Loucy (cell line): Measurements from ENCODE around the gene CRTC1.

Experiments
- H2AFZ ChIP-seq: fragments of 200-600 bp; sonication (generic); 2 replicates; pipeline ENCODE4 v1.6.0; 2016; ENCODE audit warnings: antibody characterized with exemption, mild to moderate bottlenecking, low read length, moderate library complexity
- H3F3A ChIP-seq: fragments of 200-600 bp; 2 replicates; pipeline ENCODE4 v1.6.0; 2016; ENCODE audit warnings: antibody characterized with exemption, low read depth, mild to moderate bottlenecking
- H3K27me3 ChIP-seq: fragments of 200-600 bp; sonication (generic); 2 replicates; pipeline ENCODE4 v1.6.1; 2014; ENCODE audit warnings: low read length, mild to moderate bottlenecking; ENCODE audit not compliant: insufficient read depth, poor library complexity, severe bottlenecking
- H3K36me3 ChIP-seq: fragments of 200-600 bp; sonication (generic); 2 replicates; pipeline ENCODE4 v1.6.1; 2016; ENCODE audit warnings: low read length; ENCODE audit not compliant: insufficient read depth
- H3K4me1 ChIP-seq: fragments of 200-600 bp; sonication (generic); 2 replicates; pipeline ENCODE4 v1.5.1; 2014; ENCODE audit warnings: low read length, mild to moderate bottlenecking; ENCODE audit not compliant: insufficient read depth, poor library complexity, severe bottlenecking
- H3K4me2 ChIP-seq: fragments of 200-600 bp; sonication (generic); 2 replicates; pipeline ENCODE4 v1.6.0; 2014; ENCODE audit warnings: antibody characterized with exemption, low read length, low read depth, mild to moderate bottlenecking; ENCODE audit not compliant: poor library complexity, severe bottlenecking
- H3K4me3 ChIP-seq: fragments of 200-600 bp; sonication (generic); 2 replicates; pipeline ENCODE4 v1.5.1; 2014; ENCODE audit warnings: low read length, mild to moderate bottlenecking, mixed read lengths; ENCODE audit not compliant: poor library complexity, severe bottlenecking
- H3K79me2 ChIP-seq: fragments of 200-600 bp; sonication (generic); 2 replicates; pipeline ENCODE4 v1.6.1; 2014; ENCODE audit warnings: low read length; ENCODE audit not compliant: insufficient read depth
- H3K9ac ChIP-seq: fragments of 200-600 bp; sonication (generic); 2 replicates; pipeline ENCODE4 v1.6.0; 2014; ENCODE audit warnings: mild to moderate bottlenecking, low read depth, low read length, moderate library complexity; ENCODE audit not compliant: poor library complexity, severe bottlenecking
- H3K9me2 ChIP-seq: fragments of 200-600 bp; sonication (generic); replicated peaks from 2 replicates; pipeline ENCODE4 v1.6.1; 2016; ENCODE audit warnings: low read depth, low read length, mixed read lengths
- H3K9me3 ChIP-seq: fragments of 200-600 bp; sonication (generic); 2 replicates; pipeline ENCODE4 v1.6.1; 2014; ENCODE audit warnings: mild to moderate bottlenecking, antibody characterized with exemption, low read length, low read depth; ENCODE audit not compliant: insufficient read depth
- H4K20me1 ChIP-seq: fragments of 200-600 bp; sonication (generic); 2 replicates; pipeline ENCODE4 v1.6.0; 2014; ENCODE audit warnings: antibody characterized with exemption, low read length, mild to moderate bottlenecking; ENCODE audit not compliant: insufficient read depth, poor library complexity, severe bottlenecking
- EZH2phosphoT487 ChIP-seq: fragments of 200-600 bp; IDR thresholded peaks from 2 replicates; pipeline ENCODE4 v1.6.1; 2018; ENCODE audit warnings: antibody characterized with exemption, mild to moderate bottlenecking, moderate library complexity, borderline replicate concordance
- TF ChIP-seq, protein P1 (sequence below): fragments of 200-600 bp; sonication (generic); conservative IDR thresholded peaks from 2 replicates; pipeline ENCODE4 v1.5.1; 2014; ENCODE audit warnings: mild to moderate bottlenecking, antibody characterized with exemption, low read length

Gene CRTC1

DNA sequence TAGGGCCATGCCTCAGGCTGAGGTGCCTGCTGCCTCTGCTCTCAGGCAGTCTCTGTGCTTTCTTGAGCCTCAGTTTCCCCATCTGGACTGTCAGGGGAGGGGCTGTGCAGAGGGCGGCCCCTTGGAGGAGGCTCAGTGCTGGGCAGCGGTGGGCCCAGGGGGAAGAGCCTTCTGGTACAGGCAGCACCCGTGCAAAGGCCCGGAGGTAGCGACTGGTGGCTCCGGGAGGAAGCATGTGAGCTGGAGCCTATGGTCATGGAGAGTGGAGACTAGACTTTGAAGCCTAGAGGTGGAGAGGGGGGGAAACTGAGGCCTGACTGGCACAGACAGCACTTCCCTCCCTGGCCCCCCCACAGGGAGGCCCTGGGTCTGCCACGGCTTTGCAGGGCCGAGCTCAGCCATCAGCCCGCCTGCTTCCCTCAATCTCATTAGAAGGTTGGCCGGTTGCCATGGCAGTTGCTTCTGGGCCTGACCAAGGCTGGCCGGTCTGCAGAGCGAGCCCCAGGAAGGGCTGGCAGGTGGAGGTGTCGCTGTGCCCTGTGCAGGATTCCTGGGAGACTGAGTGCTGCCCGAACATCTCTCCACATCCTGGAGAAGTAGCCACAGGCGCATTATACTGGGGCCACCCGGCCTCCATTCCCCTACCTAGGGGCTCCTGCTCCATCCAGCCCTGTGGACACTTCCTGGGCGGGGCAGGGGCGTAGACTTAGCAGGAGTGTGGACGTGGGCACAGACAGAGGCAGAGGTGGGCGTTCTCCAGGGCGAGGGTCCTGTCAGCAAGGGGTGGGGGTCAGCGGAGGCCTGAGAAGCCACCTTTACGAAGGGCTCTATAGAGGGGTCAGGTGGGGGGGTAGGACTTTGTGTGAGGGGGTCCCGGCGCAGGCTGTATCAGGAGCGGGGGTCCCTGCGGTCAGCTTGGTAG is 53.2 kb downstream of the CRTC1 start:
- no peak for TF ChIP-seq EZH2phosphoT487
- TF ChIP-seq, protein P1, sequence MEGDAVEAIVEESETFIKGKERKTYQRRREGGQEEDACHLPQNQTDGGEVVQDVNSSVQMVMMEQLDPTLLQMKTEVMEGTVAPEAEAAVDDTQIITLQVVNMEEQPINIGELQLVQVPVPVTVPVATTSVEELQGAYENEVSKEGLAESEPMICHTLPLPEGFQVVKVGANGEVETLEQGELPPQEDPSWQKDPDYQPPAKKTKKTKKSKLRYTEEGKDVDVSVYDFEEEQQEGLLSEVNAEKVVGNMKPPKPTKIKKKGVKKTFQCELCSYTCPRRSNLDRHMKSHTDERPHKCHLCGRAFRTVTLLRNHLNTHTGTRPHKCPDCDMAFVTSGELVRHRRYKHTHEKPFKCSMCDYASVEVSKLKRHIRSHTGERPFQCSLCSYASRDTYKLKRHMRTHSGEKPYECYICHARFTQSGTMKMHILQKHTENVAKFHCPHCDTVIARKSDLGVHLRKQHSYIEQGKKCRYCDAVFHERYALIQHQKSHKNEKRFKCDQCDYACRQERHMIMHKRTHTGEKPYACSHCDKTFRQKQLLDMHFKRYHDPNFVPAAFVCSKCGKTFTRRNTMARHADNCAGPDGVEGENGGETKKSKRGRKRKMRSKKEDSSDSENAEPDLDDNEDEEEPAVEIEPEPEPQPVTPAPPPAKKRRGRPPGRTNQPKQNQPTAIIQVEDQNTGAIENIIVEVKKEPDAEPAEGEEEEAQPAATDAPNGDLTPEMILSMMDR: no peak
- Histone ChIP-seq H3K4me2 (no peak overlapping the region), H3F3A (no peaks in the 10 kb centered on the region), H3K4me1 (no peaks in the 10 kb centered on the region), H3K9ac (no peak overlapping the region), H4K20me1 (no peaks in the 10 kb centered on the region), H3K79me2 (no peaks in the 10 kb centered on the region), H3K4me3 (no peak overlapping the region), H3K27me3 (no peaks in the 10 kb centered on the region), H3K9me2 (no peaks in the 10 kb centered on the region), H3K9me3 (no peaks in the 10 kb centered on the region), H2AFZ (no peak overlapping the region), H3K36me3 (no peaks in the 10 kb centered on the region)

DNA sequence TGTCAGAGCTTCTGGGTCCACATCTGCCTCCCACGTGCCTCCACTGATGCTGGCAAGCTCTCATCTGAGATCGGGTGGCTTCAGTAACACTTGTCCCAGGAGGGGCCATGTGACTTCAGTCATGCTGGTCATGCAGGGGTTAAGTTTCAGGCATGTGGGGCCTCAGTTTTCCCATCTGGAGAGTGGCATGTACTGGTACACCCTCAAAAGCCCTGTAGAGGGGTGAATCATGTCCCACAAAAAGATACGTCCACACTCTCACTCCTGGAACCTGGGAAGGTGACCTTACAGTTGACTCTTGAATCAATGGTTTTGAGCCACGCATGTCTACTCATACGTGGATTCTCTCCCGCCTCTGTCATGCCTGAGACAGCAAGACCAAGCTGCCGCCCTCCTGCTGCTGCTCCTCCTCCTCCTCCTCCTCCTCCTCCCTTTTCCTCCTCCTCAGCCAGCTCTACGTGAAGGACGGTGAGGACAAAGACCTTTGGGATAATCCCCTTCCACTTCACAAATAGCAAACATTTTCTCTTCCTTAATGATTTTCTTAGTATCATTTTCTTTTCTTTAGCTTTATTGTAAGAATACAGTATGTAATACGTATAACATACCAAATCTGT is 54.0 kb downstream of the CRTC1 start:
- H3K4me2 ChIP-seq: no peak overlapping the region
- no peak overlapping the region for H3K9ac ChIP-seq
- no peak overlapping the region for H3K4me3 ChIP-seq
- no peak overlapping the region for H2AFZ ChIP-seq
- no peaks in the 10 kb centered on the region for H3K9me2 ChIP-seq
- no peaks in the 10 kb centered on the region for H3K4me1 ChIP-seq
- TF ChIP-seq EZH2phosphoT487: no peak
- TF ChIP-seq, protein P1: no peak
- no peaks in the 10 kb centered on the region for H3K79me2 ChIP-seq
- H3K9me3 ChIP-seq: no peaks in the 10 kb centered on the region
- no peaks in the 10 kb centered on the region for H3K27me3 ChIP-seq
- H3K36me3 ChIP-seq: no peaks in the 10 kb centered on the region
- no peaks in the 10 kb centered on the region for H4K20me1 ChIP-seq
- H3F3A ChIP-seq: no peaks in the 10 kb centered on the region

DNA sequence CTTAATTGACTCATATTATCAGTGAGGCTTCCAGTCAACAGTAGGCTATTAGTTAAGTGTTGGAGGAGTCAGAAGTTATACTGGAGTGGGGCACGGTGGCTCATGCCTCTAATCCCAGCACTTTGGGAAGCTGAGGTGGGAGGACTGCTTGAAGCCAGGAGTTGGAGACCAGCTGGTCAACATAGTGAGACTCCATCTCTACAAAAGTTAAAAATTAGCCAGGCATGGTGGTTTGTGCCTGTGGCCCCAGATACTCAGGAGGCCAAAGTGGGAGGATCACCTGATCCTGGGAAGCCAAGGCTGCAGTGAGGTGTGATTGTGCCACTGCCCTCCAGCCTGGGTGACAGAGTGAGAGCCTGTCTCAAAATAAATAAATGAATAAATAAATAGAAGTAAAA is 54.5 kb downstream of the CRTC1 start:
- Histone ChIP-seq H3K36me3 (no peaks in the 10 kb centered on the region), H3K4me1 (no peaks in the 10 kb centered on the region), H3K27me3 (no peaks in the 10 kb centered on the region), H3F3A (no peaks in the 10 kb centered on the region), H3K9ac (no peak overlapping the region), H3K4me2 (no peak overlapping the region), H3K9me2 (no peaks in the 10 kb centered on the region), H2AFZ (no peak overlapping the region), H3K4me3 (no peak overlapping the region), H3K79me2 (no peaks in the 10 kb centered on the region), H3K9me3 (no peaks in the 10 kb centered on the region), H4K20me1 (no peaks in the 10 kb centered on the region)
- TF ChIP-seq EZH2phosphoT487: no peak
- TF ChIP-seq, protein P1: no peak
